Endodermal cell (in vitro differentiated cells): ENCODE data around the gene ACSL5. TPM values are rescaled to one million over a fixed set of nuclear protein-coding genes. Genes with fewer than 3 reads are reported as not detected.

ENCODE experiments used
- DNase-seq: peaks from one replicate; pipeline ENCODE4 v3.0.0-alpha.2; 2017
- H3K27ac ChIP-seq: 2 replicates; pipeline ENCODE4 v1.5.1; 2013; ENCODE audit warnings: mild to moderate bottlenecking, low read depth, low read length, moderate library complexity
- H3K27me3 ChIP-seq: 2 replicates; pipeline ENCODE4 v1.6.1; 2013; ENCODE audit warnings: mild to moderate bottlenecking, low read length, moderate library complexity; ENCODE audit not compliant: insufficient read depth, control insufficient read depth, poor library complexity, severe bottlenecking
- H3K36me3 ChIP-seq: 2 replicates; pipeline ENCODE4 v1.7.0; 2013; ENCODE audit warnings: mild to moderate bottlenecking, low read length, moderate library complexity; ENCODE audit not compliant: control insufficient read depth, insufficient read depth
- H3K4me1 ChIP-seq: one replicate; pipeline ENCODE4 v1.7.0; 2013; ENCODE audit warnings: low read length; ENCODE audit not compliant: control insufficient read depth, insufficient read depth
- H3K4me3 ChIP-seq: 2 replicates; pipeline ENCODE4 v1.5.1; 2013; ENCODE audit warnings: mild to moderate bottlenecking, low read length, moderate library complexity
- H3K9ac ChIP-seq: 2 replicates; pipeline ENCODE4 v1.6.1; 2013; ENCODE audit warnings: mild to moderate bottlenecking, low read length, moderate library complexity; ENCODE audit not compliant: poor library complexity, severe bottlenecking; ENCODE audit errors: extremely low read depth
- H3K9me3 ChIP-seq: 2 replicates; pipeline ENCODE4 v1.6.1; 2013; ENCODE audit warnings: mild to moderate bottlenecking, low read length, moderate library complexity; ENCODE audit not compliant: control insufficient read depth
- H3K27ac Mint-ChIP-seq: 2 replicates; pipeline ENCODE4 v1.8.0; 2020; ENCODE audit warnings: mixed read lengths
- H3K27me3 Mint-ChIP-seq: 2 replicates; pipeline ENCODE4 v1.8.0; 2021; ENCODE audit warnings: mild to moderate bottlenecking, mixed read lengths; ENCODE audit not compliant: insufficient read depth
- H3K36me3 Mint-ChIP-seq: 2 replicates; pipeline ENCODE4 v1.8.0; 2020; ENCODE audit warnings: low read depth, mixed read lengths
- H3K4me1 Mint-ChIP-seq: 2 replicates; pipeline ENCODE4 v1.8.0; 2020; ENCODE audit warnings: mixed read lengths
- H3K4me3 Mint-ChIP-seq: 2 replicates; pipeline ENCODE4 v1.8.0; 2020; ENCODE audit warnings: mild to moderate bottlenecking, moderate library complexity, mixed read lengths
- H3K9me3 Mint-ChIP-seq: 2 replicates; pipeline ENCODE4 v1.8.0; 2020; ENCODE audit warnings: mild to moderate bottlenecking, mixed read lengths
- CTCF ChIP-seq: fragments of 200-600 bp; sonication (generic); conservative IDR thresholded peaks from 2 replicates; pipeline ENCODE4 v1.5.0; 2021; ENCODE audit warnings: antibody characterized with exemption, mild to moderate bottlenecking
- WGBS, 2 experiments: methylation state at CpG; one replicate each; pipeline versions ENCODE4 v1.1.5 to v1.1.7; 2013; ENCODE audit warnings: missing lambda C conversion rate in 2 of 2, mixed read lengths in 1 of 2; ENCODE audit not compliant: insufficient coverage in 1 of 2, insufficient read length in 1 of 2; 5-methylcytosine and 5-hydroxymethylcytosine counted together
- total RNA-seq, 2 donors: library from RNA; stranded (reverse); fragmentation: NEBNext Ultra II Directional in 1 of 2; extraction: Animal tissue kit (Norgen Biotek cat#: 25700) in 1 of 2; gene quantifications; 2 replicates in 1 of 2; 3 replicates in 1 of 2; pipeline ENCODE4 v1.2.1, GENCODE V29; 2021

ACSL5 gene
- total RNA-seq, 2 donors from 2014 or later = not detected

GRCh38 chr10:112365451-112365850 is 8.5 kb upstream of the ACSL5 start:
- Histone ChIP-seq H3K9me3 (no peaks in the 10 kb centered on the region), H3K36me3 (no peaks in the 10 kb centered on the region), H3K27me3 (peaks cover 7% of the 10 kb centered on the region), H3K27ac (no peak overlapping the region), H3K4me1 (peaks cover 5% of the 10 kb centered on the region), H3K4me3 (no peak overlapping the region), H3K9ac (no peak overlapping the region)
- DNase-seq = no peak
- no peak overlapping the region for H3K4me3 Mint-ChIP-seq
- H3K27me3 Mint-ChIP-seq = no peaks in the 10 kb centered on the region
- 79 to 93% methylated on average over 5 to 6 of the region's 6 CpGs for WGBS, 2 experiments
- no peak for TF ChIP-seq CTCF
- peaks cover 5% of the 10 kb centered on the region for H3K9me3 Mint-ChIP-seq
- peaks cover 29% of the 10 kb centered on the region for H3K4me1 Mint-ChIP-seq
- H3K27ac Mint-ChIP-seq = no peak overlapping the region
- no peaks in the 10 kb centered on the region for H3K36me3 Mint-ChIP-seq

GRCh38 chr10:112366992-112367391 is 6.9 kb upstream of the ACSL5 start:
- WGBS, 2 experiments = 85 to 88% methylated on average over 3 of the region's 3 CpGs
- H3K27ac Mint-ChIP-seq = no peak overlapping the region
- TF ChIP-seq CTCF = no peak
- H3K4me3 Mint-ChIP-seq = no peak overlapping the region
- Histone ChIP-seq H3K27me3 (peaks cover 7% of the 10 kb centered on the region), H3K9ac (no peak overlapping the region), H3K4me3 (no peak overlapping the region), H3K27ac (no peak overlapping the region), H3K9me3 (no peaks in the 10 kb centered on the region), H3K36me3 (no peaks in the 10 kb centered on the region), H3K4me1 (peaks cover 4% of the 10 kb centered on the region)
- H3K4me1 Mint-ChIP-seq = peaks cover 19% of the 10 kb centered on the region
- no peaks in the 10 kb centered on the region for H3K27me3 Mint-ChIP-seq
- H3K36me3 Mint-ChIP-seq = no peaks in the 10 kb centered on the region
- DNase-seq = no peak
- H3K9me3 Mint-ChIP-seq = peaks cover 18% of the 10 kb centered on the region

- no peak overlapping the region for H3K4me3 ChIP-seq
- no peak for DNase-seq
- WGBS, 2 experiments = 87 to 94% methylated on average over 4 of the region's 4 CpGs
- Mint-ChIP-seq H3K27me3 (no peaks in the 10 kb centered on the region), H3K4me3 (no peak overlapping the region), H3K9me3 (peaks cover 22% of the 10 kb centered on the region), H3K4me1 (peaks cover 18% of the 10 kb centered on the region), H3K36me3 (no peaks in the 10 kb centered on the region), H3K27ac (no peak overlapping the region)
- H3K9me3 ChIP-seq = no peaks in the 10 kb centered on the region
- H3K36me3 ChIP-seq = no peaks in the 10 kb centered on the region
- no peak overlapping the region for H3K27ac ChIP-seq
- TF ChIP-seq CTCF = no peak
- peaks cover 4% of the 10 kb centered on the region for H3K4me1 ChIP-seq
- H3K9ac ChIP-seq = no peak overlapping the region
- H3K27me3 ChIP-seq = peaks cover 3% of the 10 kb centered on the region
These were observed 6.4 kb upstream of the ACSL5 start for GRCh38 chr10:112367516-112367915.
